Breast epithelium (tissue), 3 donors: Measurements from ENCODE around the gene SDR39U1.
"Not testable (repeated sequence)": the region's sequence is repeated elsewhere in the genome, so short reads cannot be mapped to it uniquely, and the experiment has no call there.

Source experiments
- POLR2A ChIP-seq: fragments of 450-650 bp; IDR thresholded peaks from one replicate; pipeline ENCODE4 v1.6.1; 2016; ENCODE audit warnings: antibody characterized with exemption, mild to moderate bottlenecking, moderate library complexity
- POLR2AphosphoS5 ChIP-seq, 3 donors: sonication (generic); formaldehyde crosslinking; IDR thresholded peaks; one replicate each; pipeline ENCODE4 v1.6.1; 2017; ENCODE audit warnings: antibody characterized with exemption in 3 of 3
- TF ChIP-seq, protein P1 (sequence below), 3 donors: fragments of 450-650 bp; IDR thresholded peaks; one replicate each; pipeline ENCODE4 v1.5.1; 2016 to 2017; ENCODE audit warnings: antibody characterized with exemption in 3 of 3, mild to moderate bottlenecking in 3 of 3, moderate library complexity in 3 of 3

DNA sequence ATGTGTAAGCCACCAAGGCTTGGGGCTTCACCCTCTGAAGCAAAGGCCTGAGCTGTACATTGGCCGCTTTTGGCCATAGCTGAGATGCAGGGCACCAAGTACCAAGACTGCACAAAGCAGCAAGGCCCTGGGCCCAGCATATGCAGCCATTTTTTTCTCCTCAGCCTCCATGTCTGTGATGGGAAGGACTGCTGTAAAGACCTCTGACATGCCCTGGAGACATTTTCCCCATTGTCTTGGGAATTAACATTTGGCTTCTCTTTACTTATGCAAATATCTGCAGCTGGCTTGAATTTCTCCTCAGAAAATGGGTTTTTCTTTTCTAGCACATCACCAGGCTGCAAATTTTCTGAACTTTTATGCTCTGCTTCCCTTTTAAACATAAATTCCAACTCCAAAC, 37.4 kb upstream of the SDR39U1 start:
- not testable (repeated sequence) for TF ChIP-seq POLR2AphosphoS5 (IDR thresholded peaks at IDR 0.05); POLR2A
- TF ChIP-seq, protein P1, sequence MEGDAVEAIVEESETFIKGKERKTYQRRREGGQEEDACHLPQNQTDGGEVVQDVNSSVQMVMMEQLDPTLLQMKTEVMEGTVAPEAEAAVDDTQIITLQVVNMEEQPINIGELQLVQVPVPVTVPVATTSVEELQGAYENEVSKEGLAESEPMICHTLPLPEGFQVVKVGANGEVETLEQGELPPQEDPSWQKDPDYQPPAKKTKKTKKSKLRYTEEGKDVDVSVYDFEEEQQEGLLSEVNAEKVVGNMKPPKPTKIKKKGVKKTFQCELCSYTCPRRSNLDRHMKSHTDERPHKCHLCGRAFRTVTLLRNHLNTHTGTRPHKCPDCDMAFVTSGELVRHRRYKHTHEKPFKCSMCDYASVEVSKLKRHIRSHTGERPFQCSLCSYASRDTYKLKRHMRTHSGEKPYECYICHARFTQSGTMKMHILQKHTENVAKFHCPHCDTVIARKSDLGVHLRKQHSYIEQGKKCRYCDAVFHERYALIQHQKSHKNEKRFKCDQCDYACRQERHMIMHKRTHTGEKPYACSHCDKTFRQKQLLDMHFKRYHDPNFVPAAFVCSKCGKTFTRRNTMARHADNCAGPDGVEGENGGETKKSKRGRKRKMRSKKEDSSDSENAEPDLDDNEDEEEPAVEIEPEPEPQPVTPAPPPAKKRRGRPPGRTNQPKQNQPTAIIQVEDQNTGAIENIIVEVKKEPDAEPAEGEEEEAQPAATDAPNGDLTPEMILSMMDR (IDR thresholded peaks at IDR 0.05), result not testable (repeated sequence)
